Smooth muscle cell (in vitro differentiated cells): ENCODE measurements around the gene SYS1. TPM values are rescaled to one million over a fixed set of nuclear protein-coding genes. Genes with fewer than 3 reads are reported as not detected.

Source experiments
- DNase-seq: peaks from one replicate; lab custom pipeline; 2025; ENCODE audit not compliant: unreplicated experiment; lab: John Stamatoyannopoulos, UW
- H2AFZ ChIP-seq: fragments of 200-600 bp; sonication (generic); 2 replicates; pipeline ENCODE4 v1.6.0; 2016; ENCODE audit warnings: antibody characterized with exemption, low read depth, mild to moderate bottlenecking
- H3F3A ChIP-seq: fragments of 200-600 bp; sonication (generic); 2 replicates; pipeline ENCODE4 v1.6.0; 2017; ENCODE audit warnings: antibody characterized with exemption, low read depth
- H3K27ac ChIP-seq: fragments of 200-600 bp; sonication (generic); 2 replicates; pipeline ENCODE4 v1.5.1; 2016; ENCODE audit warnings: low read depth, mild to moderate bottlenecking
- H3K27me3 ChIP-seq: fragments of 200-600 bp; sonication (generic); 2 replicates; pipeline ENCODE4 v1.6.1; 2016; ENCODE audit warnings: low read depth, mild to moderate bottlenecking
- H3K36me3 ChIP-seq: fragments of 200-600 bp; sonication (generic); 2 replicates; pipeline ENCODE4 v1.5.1; 2016; ENCODE audit warnings: low read depth
- H3K4me1 ChIP-seq: fragments of 200-600 bp; sonication (generic); 2 replicates; pipeline ENCODE4 v1.5.1; 2016; ENCODE audit warnings: low read depth
- H3K4me2 ChIP-seq: fragments of 200-600 bp; sonication (generic); 2 replicates; pipeline ENCODE4 v1.6.0; 2016; ENCODE audit warnings: mild to moderate bottlenecking
- H3K4me3 ChIP-seq: fragments of 200-600 bp; sonication (generic); 2 replicates; pipeline ENCODE4 v1.5.1; 2016; ENCODE audit warnings: mild to moderate bottlenecking
- H3K79me2 ChIP-seq: fragments of 200-600 bp; sonication (generic); 2 replicates; pipeline ENCODE4 v1.6.0; 2016; ENCODE audit warnings: low read depth, mild to moderate bottlenecking
- H3K9ac ChIP-seq: fragments of 200-600 bp; sonication (generic); 2 replicates; pipeline ENCODE4 v1.6.0; 2016; ENCODE audit warnings: low read depth
- H3K9me3 ChIP-seq: fragments of 200-600 bp; sonication (generic); replicated peaks from 2 replicates; pipeline ENCODE4 v1.5.1; 2016; ENCODE audit warnings: low read depth
- H4K20me1 ChIP-seq: fragments of 200-600 bp; sonication (generic); 2 replicates; pipeline ENCODE4 v1.6.0; 2016; ENCODE audit warnings: low read depth
- CTCF ChIP-seq: fragments of 200-600 bp; sonication (generic); IDR thresholded peaks from 2 replicates; pipeline ENCODE4 v1.5.1; 2017; ENCODE audit warnings: borderline replicate concordance, mild to moderate bottlenecking, antibody characterized with exemption; ENCODE audit not compliant: insufficient read depth, poor library complexity, severe bottlenecking
- WGBS: methylation state at CpG from one replicate; pipeline ENCODE4 v1.1.7; 2016; ENCODE audit warnings: low lambda C conversion rate; 5-methylcytosine and 5-hydroxymethylcytosine counted together
- polyA plus RNA-seq: library from polyadenylated mRNA; unstranded; fragments of >200 nt; fragmentation: Nextera tagmentation; extraction: Ambion mirVana; gene quantifications from 2 replicates; pipeline ENCODE4 v1.2.1, GENCODE V29; 2016
- total RNA-seq: library from RNA; depleted of rRNA; stranded (reverse); fragments of >200 nt; gene quantifications from 2 replicates; pipeline ENCODE4 v1.2.3, GENCODE V29; 2014

The SYS1 gene
- total and polyA plus RNA-seq, 2 experiments from 2014 or later: 14.5 to 17.0 TPM

- Histone ChIP-seq H3F3A (no peaks in the 10 kb centered on the region), H3K36me3 (no peaks in the 10 kb centered on the region), H3K9ac (no peak overlapping the region), H4K20me1 (no peaks in the 10 kb centered on the region), H3K27me3 (no peaks in the 10 kb centered on the region), H3K9me3 (no peaks in the 10 kb centered on the region), H3K27ac (no peak overlapping the region), H3K79me2 (peaks cover 7% of the 10 kb centered on the region), H2AFZ (no peak overlapping the region), H3K4me2 (no peak overlapping the region), H3K4me1 (peaks cover 5% of the 10 kb centered on the region), H3K4me3 (no peak overlapping the region)
- TF ChIP-seq CTCF: no peak
- 93% methylated on average over 1 of the region's 1 CpG for WGBS
- DNase-seq: no peak
Observed at GRCh38 chr20:45366192-45366591, 3.2 kb downstream of the SYS1 start.

- TF ChIP-seq CTCF: no peak
- DNase-seq: no peak
- 89% methylated on average over 11 of the region's 11 CpGs for WGBS
- Histone ChIP-seq H3K27me3 (no peaks in the 10 kb centered on the region), H3F3A (no peaks in the 10 kb centered on the region), H3K4me1 (peaks cover 5% of the 10 kb centered on the region), H2AFZ (no peak overlapping the region), H3K9ac (no peak overlapping the region), H3K36me3 (no peaks in the 10 kb centered on the region), H3K27ac (no peak overlapping the region), H3K9me3 (no peaks in the 10 kb centered on the region), H3K4me3 (no peak overlapping the region), H3K4me2 (no peak overlapping the region), H3K79me2 (peaks cover 7% of the 10 kb centered on the region), H4K20me1 (no peaks in the 10 kb centered on the region)
Observed at GRCh38 chr20:45366631-45367030, 3.7 kb downstream of the SYS1 start.

- TF ChIP-seq CTCF: no peak
- H3F3A ChIP-seq: no peaks in the 10 kb centered on the region
- H3K27ac ChIP-seq: no peak overlapping the region
- H3K9me3 ChIP-seq: no peaks in the 10 kb centered on the region
- H3K4me2 ChIP-seq: no peak overlapping the region
- no peaks in the 10 kb centered on the region for H3K36me3 ChIP-seq
- peaks cover 7% of the 10 kb centered on the region for H3K79me2 ChIP-seq
- no peak overlapping the region for H3K4me3 ChIP-seq
- no peaks in the 10 kb centered on the region for H4K20me1 ChIP-seq
- H2AFZ ChIP-seq: no peak overlapping the region
- H3K27me3 ChIP-seq: no peaks in the 10 kb centered on the region
- no peak overlapping the region for H3K9ac ChIP-seq
- no peak for DNase-seq
- H3K4me1 ChIP-seq: peaks cover 5% of the 10 kb centered on the region
Observed at GRCh38 chr20:45367126-45367525, 4.2 kb downstream of the SYS1 start.

- no peak for TF ChIP-seq CTCF
- H3K36me3 ChIP-seq: no peaks in the 10 kb centered on the region
- no peaks in the 10 kb centered on the region for H3F3A ChIP-seq
Observed at GRCh38 chr20:45368221-45368980, 5.4 kb downstream of the SYS1 start.

More at GRCh38 chr20:45368221-45368980, 5.4 kb downstream of the SYS1 start:
- Histone ChIP-seq H3K79me2 (peaks cover 7% of the 10 kb centered on the region), H3K9me3 (no peaks in the 10 kb centered on the region), H3K9ac (no peak overlapping the region), H3K27me3 (no peaks in the 10 kb centered on the region), H4K20me1 (no peaks in the 10 kb centered on the region), H3K4me2 (no peak overlapping the region), H3K4me3 (no peak overlapping the region), H2AFZ (no peak overlapping the region), H3K27ac (no peak overlapping the region), H3K4me1 (peaks cover 5% of the 10 kb centered on the region)
- no peak for DNase-seq
- 82% methylated on average over 6 of the region's 6 CpGs for WGBS
